HEK293 (cell line): ENCODE measurements around the gene GPR84.

ENCODE experiments used
- CTCF ChIA-PET: fragments of 350-600 bp; formaldehyde crosslinking; extraction: SDS; loops from one replicate; lab custom pipeline; 2021; ENCODE audit warnings: antibody characterized with exemption; lab: Yijun Ruan, JAX
- POLR2A ChIA-PET: fragments of 300-600 bp; formaldehyde crosslinking; extraction: SDS; loops from one replicate; lab custom pipeline; 2020; ENCODE audit warnings: antibody characterized with exemption, inconsistent platforms; lab: Yijun Ruan, JAX
- H3K27ac ChIP-seq: fragments of 200-500 bp; sonication (Bioruptor generic); 2 replicates; pipeline ENCODE4 v1.5.1; 2014; ENCODE audit warnings: low read depth, low read length, control low read depth, inconsistent platforms; ENCODE audit errors: extremely low read depth
- H3K36me3 ChIP-seq, 2 experiments: fragments of 200-500 bp in 1 of 2; sonication (Bioruptor generic) in 1 of 2; 1 replicate in 1 of 2; 2 replicates in 1 of 2; pipeline ENCODE4 v1.5.1; 2014 to 2017; ENCODE audit warnings: inconsistent platforms in 2 of 2, low read length in 2 of 2; ENCODE audit not compliant: control insufficient read depth in 2 of 2, insufficient read depth in 1 of 2
- H3K4me1 ChIP-seq: fragments of 200-500 bp; sonication (Bioruptor generic); 2 replicates; pipeline ENCODE4 v1.5.1; 2014; ENCODE audit warnings: mild to moderate bottlenecking, low read length, inconsistent platforms; ENCODE audit not compliant: control insufficient read depth, insufficient read depth
- H3K4me3 ChIP-seq: 2 replicates; pipeline ENCODE4 v1.5.1; 2011; ENCODE audit warnings: low read depth, mild to moderate bottlenecking, control low read depth, low read length, moderate library complexity
- H3K9me3 ChIP-seq: fragments of 200-500 bp; sonication (Bioruptor generic); 2 replicates; pipeline ENCODE4 v1.5.1; 2014; ENCODE audit warnings: low read depth, low read length, inconsistent platforms; ENCODE audit not compliant: control insufficient read depth, insufficient read depth
- EGR2 ChIP-seq: fragments of 450-650 bp; formaldehyde crosslinking; IDR thresholded peaks from 2 replicates; pipeline ENCODE4 v1.5.1; 2016; ENCODE audit warnings: low read depth, missing biosample characterization, missing genetic modification characterization
- GLIS1 ChIP-seq: fragments of 450-650 bp; formaldehyde crosslinking; IDR thresholded peaks from 2 replicates; pipeline ENCODE4 v1.5.1; 2016; ENCODE audit warnings: missing biosample characterization, missing genetic modification characterization
- GLIS2 ChIP-seq: fragments of 450-650 bp; formaldehyde crosslinking; IDR thresholded peaks from 2 replicates; pipeline ENCODE4 v1.5.1; 2016; ENCODE audit warnings: missing biosample characterization, missing genetic modification characterization
- KLF1 ChIP-seq: fragments of 450-650 bp; formaldehyde crosslinking; IDR thresholded peaks from 2 replicates; pipeline ENCODE4 v1.5.1; 2016; ENCODE audit warnings: missing biosample characterization, missing genetic modification characterization
- KLF8 ChIP-seq: fragments of 450-650 bp; formaldehyde crosslinking; IDR thresholded peaks from 2 replicates; pipeline ENCODE4 v1.5.1; 2016; ENCODE audit warnings: missing biosample characterization, missing genetic modification characterization
- KLF9 ChIP-seq: fragments of 450-650 bp; formaldehyde crosslinking; IDR thresholded peaks from 2 replicates; pipeline ENCODE4 v1.5.1; 2016; ENCODE audit warnings: missing biosample characterization, missing genetic modification characterization, low read depth
- PBX3 ChIP-seq: sonication (generic); formaldehyde crosslinking; IDR thresholded peaks from 2 replicates; pipeline ENCODE4 v1.8.1; 2022; ENCODE audit warnings: mild to moderate bottlenecking, moderate library complexity, missing genetic modification reagents
- PRDM10 ChIP-seq: fragments of 450-650 bp; formaldehyde crosslinking; IDR thresholded peaks from 2 replicates; pipeline ENCODE4 v1.5.1; 2016; ENCODE audit warnings: missing biosample characterization, missing genetic modification characterization
- SP2 ChIP-seq: fragments of 450-650 bp; formaldehyde crosslinking; IDR thresholded peaks from 2 replicates; pipeline ENCODE4 v1.5.1; 2016; ENCODE audit warnings: missing biosample characterization, missing genetic modification characterization
- SP3 ChIP-seq: fragments of 450-650 bp; formaldehyde crosslinking; IDR thresholded peaks from 2 replicates; pipeline ENCODE4 v1.5.1; 2016; ENCODE audit warnings: missing biosample characterization, missing genetic modification characterization
- ZBTB20 ChIP-seq: fragments of 450-650 bp; formaldehyde crosslinking; IDR thresholded peaks from 2 replicates; pipeline ENCODE4 v1.5.1; 2016; ENCODE audit warnings: missing biosample characterization, missing genetic modification characterization
- ZBTB48 ChIP-seq: fragments of 450-650 bp; formaldehyde crosslinking; IDR thresholded peaks from 2 replicates; pipeline ENCODE4 v1.5.1; 2016; ENCODE audit warnings: missing biosample characterization, missing genetic modification characterization
- ZBTB8A ChIP-seq: fragments of 450-650 bp; formaldehyde crosslinking; IDR thresholded peaks from 2 replicates; pipeline ENCODE4 v1.5.1; 2016; ENCODE audit warnings: missing biosample characterization, missing genetic modification characterization
- ZFHX2 ChIP-seq: fragments of 450-650 bp; formaldehyde crosslinking; conservative IDR thresholded peaks from 2 replicates; pipeline ENCODE4 v1.5.1; 2016; ENCODE audit warnings: missing biosample characterization, missing genetic modification characterization
- ZNF10 ChIP-seq: fragments of 450-650 bp; formaldehyde crosslinking; IDR thresholded peaks from 2 replicates; pipeline ENCODE4 v1.5.1; 2017; ENCODE audit warnings: missing biosample characterization, missing genetic modification characterization
- ZNF112 ChIP-seq: fragments of 450-650 bp; formaldehyde crosslinking; IDR thresholded peaks from 2 replicates; pipeline ENCODE4 v1.5.0; 2017; ENCODE audit warnings: missing biosample characterization, missing genetic modification characterization
- ZNF175 ChIP-seq: fragments of 450-650 bp; formaldehyde crosslinking; IDR thresholded peaks from 2 replicates; pipeline ENCODE4 v1.5.1; 2016; ENCODE audit warnings: missing biosample characterization, missing genetic modification characterization
- ZNF223 ChIP-seq: fragments of 450-650 bp; formaldehyde crosslinking; IDR thresholded peaks from 2 replicates; pipeline ENCODE4 v1.5.1; 2016; ENCODE audit warnings: missing biosample characterization, missing genetic modification characterization
- ZNF24 ChIP-seq: fragments of 450-650 bp; formaldehyde crosslinking; IDR thresholded peaks from 2 replicates; pipeline ENCODE4 v1.5.1; 2016; ENCODE audit warnings: missing biosample characterization, missing genetic modification characterization
- ZNF266 ChIP-seq: fragments of 450-650 bp; formaldehyde crosslinking; IDR thresholded peaks from 2 replicates; pipeline ENCODE4 v1.5.1; 2016; ENCODE audit warnings: missing biosample characterization, missing genetic modification characterization, low read depth
- ZNF366 ChIP-seq: fragments of 450-650 bp; formaldehyde crosslinking; conservative IDR thresholded peaks from 2 replicates; pipeline ENCODE4 v1.5.1; 2016; ENCODE audit warnings: missing biosample characterization, missing genetic modification characterization
- ZNF473 ChIP-seq: fragments of 450-650 bp; formaldehyde crosslinking; IDR thresholded peaks from 2 replicates; pipeline ENCODE4 v1.5.1; 2017; ENCODE audit warnings: missing biosample characterization, missing genetic modification characterization
- ZNF48 ChIP-seq: fragments of 450-650 bp; formaldehyde crosslinking; IDR thresholded peaks from 2 replicates; pipeline ENCODE4 v1.5.1; 2016; ENCODE audit warnings: missing biosample characterization, missing genetic modification characterization
- ZNF501 ChIP-seq: fragments of 450-650 bp; formaldehyde crosslinking; IDR thresholded peaks from 2 replicates; pipeline ENCODE4 v1.5.1; 2016; ENCODE audit warnings: missing biosample characterization, missing genetic modification characterization
- ZNF514 ChIP-seq: fragments of 450-650 bp; formaldehyde crosslinking; IDR thresholded peaks from 2 replicates; pipeline ENCODE4 v1.5.1; 2016; ENCODE audit warnings: missing biosample characterization, missing genetic modification characterization
- ZNF518A ChIP-seq: fragments of 450-650 bp; formaldehyde crosslinking; conservative IDR thresholded peaks from 2 replicates; pipeline ENCODE4 v1.5.1; 2016; ENCODE audit warnings: low read depth, missing biosample characterization, missing genetic modification characterization
- ZNF530 ChIP-seq: fragments of 450-650 bp; formaldehyde crosslinking; IDR thresholded peaks from 2 replicates; pipeline ENCODE4 v1.5.1; 2016; ENCODE audit warnings: low read depth, missing biosample characterization, missing genetic modification characterization
- ZSCAN30 ChIP-seq: fragments of 450-650 bp; IDR thresholded peaks from 2 replicates; pipeline ENCODE4 v1.5.1; 2018; ENCODE audit warnings: missing biosample characterization, mild to moderate bottlenecking, missing genetic modification characterization, moderate library complexity

The GPR84 gene

GRCh38 chr12:54390668-54391551, 26.6 kb upstream of the GPR84 start (continued):
- TF ChIP-seq EGR2 (peak; percentile 84), PRDM10 (tag by site-specific recombination) (peak; percentile 67), SP2 (tag by site-specific recombination) (peak; percentile 68), ZNF366 (peak; percentile 73), SP3 (tag by site-specific recombination) (peak; percentile 91), KLF9 (tag by site-specific recombination) (peak; percentile 85), GLIS1 (tag by site-specific recombination) (peak; percentile 82), ZBTB20 (tag by site-specific recombination) (peak; percentile 28; the same call in 1 of the 2 replicates), ZFHX2 (tag by site-specific recombination) (peak; percentile 88), ZNF266 (tag by site-specific recombination) (no peak), ZNF473 (tag by site-specific recombination) (no peak), ZNF514 (no peak), ZSCAN30 (tag by site-specific recombination) (peak; percentile 30; the same call in 1 of the 2 replicates), ZNF10 (tag by site-specific recombination) (peak; percentile 100), GLIS2 (tag by site-specific recombination) (peak; percentile 89), ZBTB8A (tag by site-specific recombination) (peak; percentile 92), ZNF24 (tag by site-specific recombination) (no peak), ZNF501 (tag by site-specific recombination) (no peak), ZNF223 (tag by site-specific recombination) (0 out of 2 replicates have a peak, but pooled peaks have one; percentile 5), ZNF112 (no peak), KLF1 (peak; percentile 64), ZNF175 (tag by site-specific recombination) (no peak), KLF8 (tag by site-specific recombination) (peak; percentile 24; the same call in 1 of the 2 replicates)

GRCh38 chr12:54390176-54390667, 25.9 kb upstream of the GPR84 start:
- H3K9me3 ChIP-seq, result no peaks in the 10 kb centered on the region
- POLR2A ChIA-PET, result interaction anchor here (0.6 kb wide), 1 partner anchor 9 kb away, joined by 3 read pairs; no protein-coding TSS in a partner anchor
- CTCF ChIA-PET, result interaction anchor here (0.6 to 4.8 kb wide), 3 partner anchors 10 to 156 kb away, joined by 4 to 61 read pairs (median 52); no protein-coding TSS in a partner anchor
- H3K4me1 ChIP-seq, result peaks cover 25% of the 10 kb centered on the region
- peak overlapping the region; percentile 8; the same call in 1 of the 2 replicates for H3K4me3 ChIP-seq
- peaks cover 0 to 9% of the 10 kb centered on the region in 2 experiments; a peak in 1 of 3 replicates for H3K36me3 ChIP-seq
- H3K27ac ChIP-seq, result no peak overlapping the region
- TF ChIP-seq PBX3 (CRISPR knock-in tag) (no peak), ZBTB48 (tag by site-specific recombination) (0 out of 2 replicates have a peak, but pooled peaks have one; percentile 31), ZNF518A (tag by site-specific recombination) (no peak), SP2 (tag by site-specific recombination) (peak; percentile 44), ZNF530 (tag by site-specific recombination) (no peak), ZNF112 (no peak), ZNF48 (no peak)
